Activated naive CD4-positive, alpha-beta T cell treated with anti-CD3 and anti-CD28 coated beads, Interleukin-2, amount 10 ng/mL, durations not matched to agents 7 days and 5 days (primary cell): ENCODE data around the gene AP5Z1.

ENCODE experiments used
- CTCF ChIA-PET: fragments of 350-600 bp; sonication (Branson Sonifier 250); formaldehyde crosslinking; loops from one replicate; lab custom pipeline; 2021; ENCODE audit warnings: antibody characterized with exemption; lab: Charles Lee
- DNase-seq: peaks from one replicate; pipeline ENCODE4 v3.0.0-alpha.2; 2020
- H3K27ac Mint-ChIP-seq: one replicate; pipeline ENCODE4 v1.8.0; 2021; ENCODE audit warnings: mild to moderate bottlenecking, moderate library complexity, mixed read lengths
- H3K27me3 Mint-ChIP-seq: one replicate; pipeline ENCODE4 v1.8.0; 2021; ENCODE audit warnings: mild to moderate bottlenecking, mixed read lengths
- H3K36me3 Mint-ChIP-seq: one replicate; pipeline ENCODE4 v1.8.0; 2021; ENCODE audit warnings: mixed read lengths
- H3K4me1 Mint-ChIP-seq: one replicate; pipeline ENCODE4 v1.8.0; 2021; ENCODE audit warnings: mixed read lengths
- H3K4me3 Mint-ChIP-seq: one replicate; pipeline ENCODE4 v1.8.0; 2021; ENCODE audit warnings: mild to moderate bottlenecking, moderate library complexity, mixed read lengths
- H3K9me3 Mint-ChIP-seq: one replicate; pipeline ENCODE4 v1.8.0; 2021; ENCODE audit warnings: mixed read lengths

Gene AP5Z1

GRCh38 chr7:4838626-4839334 is 63.4 kb downstream of the AP5Z1 start:
- Mint-ChIP-seq H3K27ac (no peak overlapping the region), H3K4me1 (no peaks in the 10 kb centered on the region), H3K36me3 (no peaks in the 10 kb centered on the region), H3K4me3 (no peak overlapping the region), H3K27me3 (no peaks in the 10 kb centered on the region), H3K9me3 (no peaks in the 10 kb centered on the region)
- CTCF ChIA-PET, result no interaction called here
- no peak for DNase-seq

- H3K4me3 Mint-ChIP-seq, result no peak overlapping the region
- no peak for DNase-seq
- no peak overlapping the region for H3K27ac Mint-ChIP-seq
Observed at GRCh38 chr7:4840079-4840501, 64.7 kb downstream of the AP5Z1 start.

More at GRCh38 chr7:4840079-4840501, 64.7 kb downstream of the AP5Z1 start:
- Mint-ChIP-seq H3K36me3 (no peaks in the 10 kb centered on the region), H3K4me1 (no peaks in the 10 kb centered on the region), H3K9me3 (no peaks in the 10 kb centered on the region), H3K27me3 (peaks cover 3% of the 10 kb centered on the region)
- CTCF ChIA-PET, result no interaction called here
